RWPE2 (cell line): ENCODE measurements around the gene AHSA1.

Experiments
- ATAC-seq: fragments of 200-7000 bp; cut with Tn5 transposase; 3 replicates; pipeline ENCODE4 v1.9.1; 2021; ENCODE audit warnings: low read depth
- DNase-seq: peaks from one replicate; pipeline ENCODE4 v3.0.0-alpha.2; 2020; ENCODE audit warnings: low spot score
- H3K27ac ChIP-seq: fragments of 450-650 bp; 2 replicates; pipeline ENCODE4 v1.5.1; 2017; ENCODE audit warnings: mild to moderate bottlenecking; ENCODE audit not compliant: poor library complexity, severe bottlenecking
- H3K27me3 ChIP-seq: fragments of 250-450 bp; sonication (Bioruptor Pico); 2 replicates; pipeline ENCODE4 v1.5.1; 2021; ENCODE audit warnings: mild to moderate bottlenecking, moderate library complexity; ENCODE audit not compliant: insufficient read depth, poor library complexity, severe bottlenecking
- H3K36me3 ChIP-seq: fragments of 250-450 bp; sonication (Bioruptor Pico); 2 replicates; pipeline ENCODE4 v1.5.1; 2020; ENCODE audit warnings: low read depth, mild to moderate bottlenecking, moderate library complexity
- H3K4me1 ChIP-seq: fragments of 250-450 bp; sonication (Bioruptor Pico); 2 replicates; pipeline ENCODE4 v1.5.1; 2021; ENCODE audit warnings: mild to moderate bottlenecking, moderate library complexity; ENCODE audit not compliant: insufficient read depth, poor library complexity, severe bottlenecking
- H3K4me3 ChIP-seq: fragments of 250-450 bp; sonication (Bioruptor Pico); 2 replicates; pipeline ENCODE4 v1.5.1; 2021; ENCODE audit warnings: mild to moderate bottlenecking, moderate library complexity; ENCODE audit not compliant: severe bottlenecking
- H3K9me3 ChIP-seq: fragments of 250-450 bp; sonication (Bioruptor Pico); 2 replicates; pipeline ENCODE4 v1.5.1; 2021; ENCODE audit warnings: mild to moderate bottlenecking, moderate library complexity; ENCODE audit not compliant: severe bottlenecking
- TF ChIP-seq, protein P1 (sequence below): fragments of 450-650 bp; IDR thresholded peaks from one replicate; pipeline ENCODE4 v1.5.1; 2017; ENCODE audit warnings: mild to moderate bottlenecking, moderate library complexity; ENCODE audit not compliant: poor library complexity, severe bottlenecking

The AHSA1 gene

GRCh38 chr14:77511486-77512162, 53.7 kb downstream of the AHSA1 start:
- TF ChIP-seq, protein P1, sequence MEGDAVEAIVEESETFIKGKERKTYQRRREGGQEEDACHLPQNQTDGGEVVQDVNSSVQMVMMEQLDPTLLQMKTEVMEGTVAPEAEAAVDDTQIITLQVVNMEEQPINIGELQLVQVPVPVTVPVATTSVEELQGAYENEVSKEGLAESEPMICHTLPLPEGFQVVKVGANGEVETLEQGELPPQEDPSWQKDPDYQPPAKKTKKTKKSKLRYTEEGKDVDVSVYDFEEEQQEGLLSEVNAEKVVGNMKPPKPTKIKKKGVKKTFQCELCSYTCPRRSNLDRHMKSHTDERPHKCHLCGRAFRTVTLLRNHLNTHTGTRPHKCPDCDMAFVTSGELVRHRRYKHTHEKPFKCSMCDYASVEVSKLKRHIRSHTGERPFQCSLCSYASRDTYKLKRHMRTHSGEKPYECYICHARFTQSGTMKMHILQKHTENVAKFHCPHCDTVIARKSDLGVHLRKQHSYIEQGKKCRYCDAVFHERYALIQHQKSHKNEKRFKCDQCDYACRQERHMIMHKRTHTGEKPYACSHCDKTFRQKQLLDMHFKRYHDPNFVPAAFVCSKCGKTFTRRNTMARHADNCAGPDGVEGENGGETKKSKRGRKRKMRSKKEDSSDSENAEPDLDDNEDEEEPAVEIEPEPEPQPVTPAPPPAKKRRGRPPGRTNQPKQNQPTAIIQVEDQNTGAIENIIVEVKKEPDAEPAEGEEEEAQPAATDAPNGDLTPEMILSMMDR: no peak
- DNase-seq (no peak), ATAC-seq (no peak)
- Histone ChIP-seq H3K27ac (no peak overlapping the region), H3K9me3 (no peaks in the 10 kb centered on the region), H3K4me1 (peaks cover 11% of the 10 kb centered on the region), H3K36me3 (peaks cover 51% of the 10 kb centered on the region), H3K27me3 (no peaks in the 10 kb centered on the region), H3K4me3 (no peak overlapping the region)

GRCh38 chr14:77516126-77516525, 58.2 kb downstream of the AHSA1 start:
- H3K27me3 ChIP-seq: no peaks in the 10 kb centered on the region
- DNase-seq: no peak
- no peak for ATAC-seq
- H3K36me3 ChIP-seq: peaks cover 65% of the 10 kb centered on the region
- H3K27ac ChIP-seq: no peak overlapping the region
- H3K4me3 ChIP-seq: no peak overlapping the region
- TF ChIP-seq, protein P1: no peak
- no peaks in the 10 kb centered on the region for H3K9me3 ChIP-seq
- H3K4me1 ChIP-seq: no peaks in the 10 kb centered on the region
